K562 (cell line): ENCODE data around the gene CDKN1C.

ENCODE experiments used
- CHD2 ChIP-seq: IDR thresholded peaks from 2 replicates; pipeline ENCODE4 v1.6.1; 2011; ENCODE audit warnings: low read depth, low read length
- CTCF ChIP-seq, 3 experiments: IDR thresholded peaks in 2 of 3; conservative IDR thresholded peaks in 1 of 3; 2 replicates each; pipeline ENCODE4 v1.5.1; 2011 to 2012; ENCODE audit warnings: low read length in 3 of 3, mild to moderate bottlenecking in 3 of 3, control low read depth in 2 of 3, improper control_type of control experiment in 1 of 3, inconsistent platforms in 1 of 3, low read depth in 1 of 3, mixed read lengths in 1 of 3, moderate library complexity in 1 of 3; ENCODE audit not compliant: insufficient read depth in 2 of 3
- HDAC6 ChIP-seq: IDR thresholded peaks from 2 replicates; pipeline ENCODE4 v1.6.1; 2012; ENCODE audit warnings: low read depth, mild to moderate bottlenecking, control low read depth, inconsistent platforms, low read length, moderate library complexity
- HNRNPK ChIP-seq: fragments of 200-400 bp; formaldehyde crosslinking; IDR thresholded peaks from one replicate; pipeline ENCODE4 v1.6.1; 2018; ENCODE audit warnings: mild to moderate bottlenecking, low read depth, low read length; ENCODE audit not compliant: poor library complexity, severe bottlenecking
- MTA1 ChIP-seq: fragments of 450-650 bp; IDR thresholded peaks from 2 replicates; pipeline ENCODE4 v1.6.1; 2017; ENCODE audit warnings: borderline replicate concordance
- MYC ChIP-seq, 2 experiments: fragments of 250-450 bp in 1 of 2; sonication (Bioruptor Pico) in 1 of 2; IDR thresholded peaks; 2 replicates each; pipeline versions ENCODE4 v1.5.1 to v1.6.1; 2012 to 2021; ENCODE audit warnings: low read depth in 2 of 2, borderline replicate concordance in 1 of 2, improper control_type of control experiment in 1 of 2, low read length in 1 of 2, mild to moderate bottlenecking in 1 of 2, moderate library complexity in 1 of 2
- TCF3 ChIP-seq: sonication (generic); formaldehyde crosslinking; IDR thresholded peaks from 2 replicates; pipeline ENCODE4 v1.4.0; 2020; ENCODE audit warnings: mild to moderate bottlenecking, missing genetic modification reagents
- ZNF431 ChIP-seq: sonication (generic); formaldehyde crosslinking; IDR thresholded peaks from 2 replicates; pipeline ENCODE4 v1.8.0; 2022; ENCODE audit warnings: mild to moderate bottlenecking, missing genetic modification reagents

DNA sequence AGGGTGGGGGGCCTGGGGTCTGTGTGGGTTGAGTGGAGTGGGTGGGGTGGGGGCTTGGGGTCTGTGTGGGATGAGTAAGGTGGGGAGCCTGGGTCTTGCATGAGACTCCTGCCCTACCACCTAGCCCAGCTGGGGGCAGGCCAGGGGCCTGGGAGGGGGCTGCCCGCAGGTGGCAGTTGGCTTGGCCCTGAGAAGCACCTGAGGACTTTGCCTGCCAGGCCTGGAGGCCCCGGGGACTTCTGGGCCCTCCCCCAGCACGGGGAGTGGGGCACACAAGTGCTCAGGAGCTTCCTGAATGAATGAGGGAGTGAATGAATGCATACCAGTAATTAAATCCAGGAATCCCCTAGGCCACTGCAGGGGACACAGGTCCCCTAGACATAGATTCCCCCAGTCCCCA is 37.1 kb upstream of the CDKN1C start:
- TF ChIP-seq CTCF (IDR thresholded peaks at IDR 0.05 in 2 of 3, conservative IDR thresholded peaks at IDR 0.05 in 1 of 3; ENCODE audit: insufficient read depth in 2 of 3, low read depth in 1 of 3, low read length in 3 of 3) = no peak
- no peak for TF ChIP-seq HDAC6
- TF ChIP-seq HNRNPK = no peak
- TF ChIP-seq MYC (IDR thresholded peaks at IDR 0.05; ENCODE audit: low read depth, low read length) = no peak
- no peak for TF ChIP-seq MYC (CRISPR knock-in tag; IDR thresholded peaks at IDR 0.05; ENCODE audit: borderline replicate concordance, low read depth)
- TF ChIP-seq TCF3 = no peak
- no peak for TF ChIP-seq MTA1
- no peak for TF ChIP-seq ZNF431
- TF ChIP-seq CHD2 = no peak
